HL-60/S4 treated with retinoic acid at 250 ng/mL for 4 days and 3 days (cell line): ENCODE measurements around the gene BUD13.

Experiments
- in situ Hi-C: fragments of 300-500 bp; cut with MboI; formaldehyde crosslinking; loops from 2 replicates; pipeline ENCODE4 v1.7.0; 2022; ENCODE audit warnings: low sequenced_read_pairs

Gene BUD13

GRCh38 chr11:116724813-116725212 lies 48.0 kb downstream of the BUD13 start:
- in situ Hi-C loops: no loop called here

- in situ Hi-C loops: no loop called here
These were observed 49.3 kb downstream of the BUD13 start for GRCh38 chr11:116723511-116723910.

GRCh38 chr11:116721988-116722387 lies 50.8 kb downstream of the BUD13 start:
- in situ Hi-C loops: no loop called here

GRCh38 chr11:116720895-116721294 lies 51.9 kb downstream of the BUD13 start:
- in situ Hi-C loops: no loop called here

GRCh38 chr11:116718955-116719501 lies 53.8 kb downstream of the BUD13 start:
- in situ Hi-C loops: no loop called here

- in situ Hi-C loops: no loop called here
These were observed 56.2 kb downstream of the BUD13 start for GRCh38 chr11:116716621-116717020.

GRCh38 chr11:116715383-116715782 lies 57.4 kb downstream of the BUD13 start:
- in situ Hi-C loops: no loop called here

- in situ Hi-C loops: no loop called here
These were observed 57.9 kb downstream of the BUD13 start for GRCh38 chr11:116714902-116715301.

- in situ Hi-C loops: no loop called here
These were observed 60.4 kb downstream of the BUD13 start for GRCh38 chr11:116712428-116712827.

- in situ Hi-C loops: no loop called here
These were observed 62.0 kb downstream of the BUD13 start for GRCh38 chr11:116710762-116711161.

- in situ Hi-C loops: no loop called here
These were observed 62.6 kb downstream of the BUD13 start for GRCh38 chr11:116710001-116710674.

GRCh38 chr11:116707746-116708145 lies 65.0 kb downstream of the BUD13 start:
- in situ Hi-C loops: no loop called here

- in situ Hi-C loops: no loop called here
These were observed 65.6 kb downstream of the BUD13 start for GRCh38 chr11:116707161-116707629.

- in situ Hi-C loops: no loop called here
These were observed 69.4 kb downstream of the BUD13 start for GRCh38 chr11:116703421-116703820.

GRCh38 chr11:116702772-116703385 lies 69.9 kb downstream of the BUD13 start:
- in situ Hi-C loops: no loop called here

- in situ Hi-C loops: no loop called here
These were observed 70.9 kb downstream of the BUD13 start for GRCh38 chr11:116701876-116702275.

- in situ Hi-C loops: no loop called here
These were observed 71.4 kb downstream of the BUD13 start for GRCh38 chr11:116701297-116701801.

GRCh38 chr11:116700586-116701220 lies 72.1 kb downstream of the BUD13 start:
- in situ Hi-C loops: no loop called here
